Liver (tissue), 9 donors: ENCODE data around the gene USP14. TPM values are rescaled to one million over a fixed set of nuclear protein-coding genes. Genes with fewer than 3 reads are reported as not detected.

ENCODE experiments used
- DNase-seq: peaks from one replicate; pipeline ENCODE4 v3.0.0-alpha.2; 2017; ENCODE audit warnings: low spot score
- H3K27ac ChIP-seq, 2 donors: one replicate each; pipeline ENCODE4 v1.7.0; 2013; ENCODE audit warnings: inconsistent platforms in 2 of 2, low read length in 2 of 2, control low read depth in 1 of 2, low read depth in 1 of 2, mild to moderate bottlenecking in 1 of 2
- H3K27me3 ChIP-seq, 4 donors: one replicate each; pipeline versions ENCODE4 v1.6.1 to v1.7.0; 2013; ENCODE audit warnings: low read length in 3 of 4, inconsistent platforms in 1 of 4, mild to moderate bottlenecking in 1 of 4, moderate library complexity in 1 of 4; ENCODE audit not compliant: control insufficient read depth in 4 of 4, insufficient read depth in 4 of 4
- H3K36me3 ChIP-seq, 4 donors: one replicate each; pipeline versions ENCODE4 v1.6.1 to v1.7.0; 2013; ENCODE audit warnings: low read length in 3 of 4, mild to moderate bottlenecking in 3 of 4, low read depth in 1 of 4, moderate library complexity in 1 of 4; ENCODE audit not compliant: control insufficient read depth in 4 of 4, insufficient read depth in 3 of 4
- H3K4me1 ChIP-seq, 4 donors: one replicate each; pipeline versions ENCODE4 v1.6.1 to v1.7.0; 2013; ENCODE audit warnings: low read length in 3 of 4, mild to moderate bottlenecking in 3 of 4, moderate library complexity in 1 of 4; ENCODE audit not compliant: control insufficient read depth in 4 of 4, insufficient read depth in 4 of 4
- H3K4me3 ChIP-seq, 3 donors: one replicate each; pipeline versions ENCODE4 v1.6.1 to v1.7.0; 2013; ENCODE audit warnings: low read length in 3 of 3, control low read depth in 1 of 3, low read depth in 1 of 3, mild to moderate bottlenecking in 1 of 3
- H3K9ac ChIP-seq, 2 donors: one replicate each; pipeline ENCODE4 v1.7.0; 2013; ENCODE audit warnings: low read length in 2 of 2, mild to moderate bottlenecking in 2 of 2, moderate library complexity in 2 of 2, control low read depth in 1 of 2, low read depth in 1 of 2
- H3K9me3 ChIP-seq, 4 donors: one replicate each; pipeline versions ENCODE4 v1.6.1 to v1.7.0; 2013; ENCODE audit warnings: low read length in 3 of 4; ENCODE audit not compliant: control insufficient read depth in 4 of 4
- ATF3 ChIP-seq: IDR thresholded peaks from 2 replicates; pipeline ENCODE4 v1.6.1; 2016; ENCODE audit warnings: antibody characterized with exemption
- EGR1 ChIP-seq, 2 donors: IDR thresholded peaks; 2 replicates each; pipeline ENCODE4 v1.6.1; 2016 to 2018; ENCODE audit warnings: antibody characterized with exemption in 2 of 2, low read depth in 2 of 2
- FOXA1 ChIP-seq: IDR thresholded peaks from 2 replicates; pipeline ENCODE4 v1.6.1; 2016; ENCODE audit warnings: antibody characterized with exemption
- FOXA2 ChIP-seq: IDR thresholded peaks from 2 replicates; pipeline ENCODE4 v1.6.1; 2016; ENCODE audit warnings: antibody characterized with exemption
- GABPA ChIP-seq, 2 donors: IDR thresholded peaks in 1 of 2; conservative IDR thresholded peaks in 1 of 2; 2 replicates each; pipeline ENCODE4 v1.6.1; 2016; ENCODE audit warnings: antibody characterized with exemption in 2 of 2, mild to moderate bottlenecking in 1 of 2, moderate library complexity in 1 of 2
- HNF4G ChIP-seq: IDR thresholded peaks from 2 replicates; pipeline ENCODE4 v1.6.1; 2016; ENCODE audit warnings: antibody characterized with exemption
- JUND ChIP-seq, 2 donors: IDR thresholded peaks; 2 replicates each; pipeline ENCODE4 v1.6.1; 2016; ENCODE audit warnings: antibody characterized with exemption in 2 of 2
- MAX ChIP-seq: IDR thresholded peaks from 2 replicates; pipeline ENCODE4 v1.6.1; 2016; ENCODE audit warnings: antibody characterized with exemption
- NR2F2 ChIP-seq: IDR thresholded peaks from 2 replicates; pipeline ENCODE4 v1.6.1; 2016; ENCODE audit warnings: antibody characterized with exemption
- RAD21 ChIP-seq, 2 donors: IDR thresholded peaks; 2 replicates each; pipeline ENCODE4 v1.6.1; 2016; ENCODE audit warnings: antibody characterized with exemption in 2 of 2, mild to moderate bottlenecking in 2 of 2
- REST ChIP-seq: IDR thresholded peaks from 2 replicates; pipeline ENCODE4 v1.6.1; 2016; ENCODE audit warnings: antibody characterized with exemption, mild to moderate bottlenecking
- RXRA ChIP-seq, 2 donors: IDR thresholded peaks; 2 replicates each; pipeline ENCODE4 v1.6.1; 2017 to 2018; ENCODE audit warnings: antibody characterized with exemption in 2 of 2, mild to moderate bottlenecking in 1 of 2
- SP1 ChIP-seq: IDR thresholded peaks from 2 replicates; pipeline ENCODE4 v1.6.1; 2018; ENCODE audit warnings: antibody characterized with exemption, mild to moderate bottlenecking
- TAF1 ChIP-seq: conservative IDR thresholded peaks from 2 replicates; pipeline ENCODE4 v1.6.1; 2016; ENCODE audit warnings: antibody characterized with exemption, mild to moderate bottlenecking
- YY1 ChIP-seq: IDR thresholded peaks from 2 replicates; pipeline ENCODE4 v1.6.1; 2016; ENCODE audit warnings: antibody characterized with exemption, mild to moderate bottlenecking
- ZBTB33 ChIP-seq: IDR thresholded peaks from 2 replicates; pipeline ENCODE4 v1.6.1; 2016; ENCODE audit warnings: antibody characterized with exemption
- WGBS: extraction: QIAGEN DNeasy Blood & Tissue Kit; methylation state at CpG from one replicate; pipeline ENCODE4 v1.1.7; 2013; 5-methylcytosine and 5-hydroxymethylcytosine counted together
- polyA plus RNA-seq, 2 donors: library from polyadenylated mRNA; stranded (reverse) in 1 of 2; unstranded in 1 of 2; fragments of 200-250 nt in 1 of 2; fragments of >200 nt in 1 of 2; fragmentation: Nextera tagmentation in 1 of 2; extraction: Ambion mirVana in 1 of 2; gene quantifications; one replicate each; pipeline versions ENCODE4 v1.2.1 to v1.2.3, GENCODE V29; 2013 to 2015
- total RNA-seq, 2 donors: library from RNA; depleted of rRNA; stranded (reverse); fragments of >200 nt; gene quantifications; one replicate each; pipeline ENCODE4 v1.2.3, GENCODE V29; 2014
- donor health status: healthy.
- donor health status: healthy.
- donor health status: healthy.
- donor health status: healthy.
- donor health status: healthy.

USP14 gene
- total and polyA plus RNA-seq, 4 donors, result 16.2 to 28.3 (median 20.7) TPM

GRCh38 chr18:156514-157230 is 1.7 kb upstream of the USP14 start:
- Histone ChIP-seq H3K27me3 (no peaks in the 10 kb centered on the region), H3K4me1 (peaks cover 5 to 20% (median 9%) of the 10 kb centered on the region in 4 donors), H3K9me3 (no peaks in the 10 kb centered on the region), H3K36me3 (no peaks in the 10 kb centered on the region), H3K9ac (no peak overlapping the region), H3K27ac (no peak overlapping the region), H3K4me3 (no peak overlapping the region)
- DNase-seq, result no peak
- WGBS, result 93% methylated on average over 6 of the region's 6 CpGs
- TF ChIP-seq NR2F2, result no peak
- TF ChIP-seq RAD21 (IDR thresholded peaks at IDR 0.05), result no peak
- no peak for TF ChIP-seq MAX
- no peak for TF ChIP-seq ZBTB33
- TF ChIP-seq FOXA2, result no peak

- Histone ChIP-seq H3K9me3 (no peaks in the 10 kb centered on the region), H3K36me3 (peaks cover 0 to 6% (median 3%) of the 10 kb centered on the region in 4 donors), H3K9ac (peak overlapping the region; percentile 56 to 94), H3K4me3 (peak overlapping the region; percentile 75 to 96 (median 87)), H3K4me1 (peaks cover 5 to 20% (median 9%) of the 10 kb centered on the region in 4 donors), H3K27ac (peak overlapping the region; percentile 62 to 66), H3K27me3 (no peaks in the 10 kb centered on the region)
- 2% methylated on average over 23 of the region's 23 CpGs for WGBS
- TF ChIP-seq RAD21 (IDR thresholded peaks at IDR 0.05) (no peak), YY1 (peak; percentile 74), HNF4G (no peak), ATF3 (no peak), NR2F2 (no peak), TAF1 (no peak)
- DNase-seq, result no peak
Measured at GRCh38 chr18:159037-159652, 788 bp downstream of the USP14 start.

GRCh38 chr18:159933-160332 is 1.6 kb downstream of the USP14 start:
- H3K9me3 ChIP-seq, result no peaks in the 10 kb centered on the region
- no peak overlapping the region for H3K27ac ChIP-seq
- no peak overlapping the region for H3K9ac ChIP-seq
- 96% methylated on average over 15 of the region's 15 CpGs for WGBS
- H3K27me3 ChIP-seq, result no peaks in the 10 kb centered on the region
- no peak overlapping the region for H3K4me3 ChIP-seq
- DNase-seq, result no peak
- TF ChIP-seq EGR1 (IDR thresholded peaks at IDR 0.05; ENCODE audit: low read depth in 2 of 2), result no peak
- TF ChIP-seq YY1, result no peak
- no peak for TF ChIP-seq FOXA2
- TF ChIP-seq ZBTB33, result no peak
- TF ChIP-seq TAF1, result no peak
- TF ChIP-seq ATF3, result no peak
- TF ChIP-seq MAX, result no peak
- no peak for TF ChIP-seq GABPA (IDR thresholded peaks at IDR 0.05 in 1 of 2, conservative IDR thresholded peaks at IDR 0.05 in 1 of 2)
- no peak for TF ChIP-seq FOXA1
- no peak for TF ChIP-seq NR2F2
- TF ChIP-seq RXRA (IDR thresholded peaks at IDR 0.05), result no peak
- TF ChIP-seq JUND (IDR thresholded peaks at IDR 0.05), result no peak
- TF ChIP-seq REST, result no peak
- TF ChIP-seq SP1, result no peak
- H3K4me1 ChIP-seq, result peaks cover 5 to 20% (median 9%) of the 10 kb centered on the region in 4 donors
- peaks cover 0 to 7% (median 4%) of the 10 kb centered on the region in 4 donors for H3K36me3 ChIP-seq
